Ovary (tissue), 3 donors: ENCODE measurements around the gene SEMA4G.

Experiments
- EP300 ChIP-seq: sonication (generic); formaldehyde crosslinking; IDR thresholded peaks from one replicate; pipeline ENCODE4 v1.6.1; 2017; ENCODE audit warnings: antibody characterized with exemption
- TF ChIP-seq, protein P1 (sequence below), 3 donors: fragments of 450-650 bp in 2 of 3; fragments of 200-600 bp in 1 of 3; IDR thresholded peaks; one replicate each; pipeline versions ENCODE4 v1.5.1 to v1.8.0; 2016 to 2022; ENCODE audit warnings: antibody characterized with exemption in 3 of 3, mild to moderate bottlenecking in 1 of 3
- donor health status: DM: no; HTN: no; CAD: no.

DNA sequence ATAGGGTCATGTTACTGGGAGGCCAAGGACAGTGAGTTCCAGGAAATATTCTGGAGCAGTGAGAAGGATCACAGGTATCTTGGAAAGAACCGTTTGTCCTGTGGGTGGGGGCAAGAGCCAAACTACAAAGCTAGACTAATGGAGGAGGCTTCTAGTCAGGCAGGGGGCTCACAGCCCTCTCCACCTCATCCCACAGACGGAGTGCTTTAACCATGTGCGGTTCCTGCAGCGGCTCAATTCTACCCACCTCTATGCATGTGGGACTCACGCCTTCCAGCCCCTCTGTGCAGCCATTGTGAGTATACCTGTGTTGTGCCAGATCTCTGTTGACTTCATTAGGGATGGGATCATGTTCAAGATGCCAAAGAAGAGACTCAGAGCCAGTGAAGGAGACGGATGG lies 8.1 kb downstream of the SEMA4G start:
- TF ChIP-seq, protein P1, sequence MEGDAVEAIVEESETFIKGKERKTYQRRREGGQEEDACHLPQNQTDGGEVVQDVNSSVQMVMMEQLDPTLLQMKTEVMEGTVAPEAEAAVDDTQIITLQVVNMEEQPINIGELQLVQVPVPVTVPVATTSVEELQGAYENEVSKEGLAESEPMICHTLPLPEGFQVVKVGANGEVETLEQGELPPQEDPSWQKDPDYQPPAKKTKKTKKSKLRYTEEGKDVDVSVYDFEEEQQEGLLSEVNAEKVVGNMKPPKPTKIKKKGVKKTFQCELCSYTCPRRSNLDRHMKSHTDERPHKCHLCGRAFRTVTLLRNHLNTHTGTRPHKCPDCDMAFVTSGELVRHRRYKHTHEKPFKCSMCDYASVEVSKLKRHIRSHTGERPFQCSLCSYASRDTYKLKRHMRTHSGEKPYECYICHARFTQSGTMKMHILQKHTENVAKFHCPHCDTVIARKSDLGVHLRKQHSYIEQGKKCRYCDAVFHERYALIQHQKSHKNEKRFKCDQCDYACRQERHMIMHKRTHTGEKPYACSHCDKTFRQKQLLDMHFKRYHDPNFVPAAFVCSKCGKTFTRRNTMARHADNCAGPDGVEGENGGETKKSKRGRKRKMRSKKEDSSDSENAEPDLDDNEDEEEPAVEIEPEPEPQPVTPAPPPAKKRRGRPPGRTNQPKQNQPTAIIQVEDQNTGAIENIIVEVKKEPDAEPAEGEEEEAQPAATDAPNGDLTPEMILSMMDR (IDR thresholded peaks at IDR 0.05): no peak
- TF ChIP-seq EP300: no peak
